Pancreas (tissue), 10 donors: ENCODE data around the gene SAMD13. TPM values are rescaled to one million over a fixed set of nuclear protein-coding genes. Genes with fewer than 3 reads are reported as not detected.
A peak's percentile ranks its signal among the peaks of the same experiment; 100 is the strongest.

Source experiments
- ATAC-seq, 4 donors: fragments of 200-7000 bp; cut with Tn5 transposase; one replicate each; pipeline versions ENCODE4 v1.8.0 to v1.9.1; 2020; ENCODE audit warnings: mild to moderate bottlenecking in 4 of 4, moderate library complexity in 4 of 4
- DNase-seq, 6 donors: peaks; one replicate each; pipeline ENCODE4 v3.0.0-alpha.2; 2020
- FAIRE-seq: peaks from 2 replicates; lab custom pipeline; 2012; peaks lifted over from hg19 to GRCh38; lab: Jason Lieb, UNC
- H3K27ac ChIP-seq, 4 donors: fragments of 200-600 bp; sonication (generic); 1 replicate in 3 of 4; 2 replicates in 1 of 4; pipeline versions ENCODE4 v1.5.0 to v1.8.0; 2020
- H3K27me3 ChIP-seq, 4 donors: fragments of 200-600 bp; one replicate each; pipeline ENCODE4 v1.8.0; 2021
- H3K36me3 ChIP-seq, 3 donors: fragments of 200-600 bp; sonication (generic) in 1 of 3; one replicate each; pipeline versions ENCODE4 v1.5.0 to v1.8.0; 2020 to 2021
- H3K4me1 ChIP-seq, 3 donors: fragments of 200-600 bp; one replicate each; pipeline ENCODE4 v1.8.0; 2021
- H3K4me3 ChIP-seq, 4 donors: fragments of 200-600 bp; sonication (generic) in 2 of 4; one replicate each; pipeline versions ENCODE4 v1.5.0 to v1.8.0; 2020 to 2021
- H3K9me3 ChIP-seq, 4 donors: fragments of 200-600 bp; one replicate each; pipeline ENCODE4 v1.8.0; 2021
- WGBS, 2 donors: extraction: QIAGEN DNeasy Blood & Tissue Kit; methylation state at CpG; one replicate each; pipeline ENCODE4 v1.1.7; 2013; 5-methylcytosine and 5-hydroxymethylcytosine counted together
- intact Hi-C, 3 donors: fragments of 100-400 bp; cut with DNase I; formaldehyde crosslinking; loops; one replicate each; pipeline versions ENCODE4 v1.11.1 to v1.14.2; 2022
- polyA plus RNA-seq, 2 donors: library from polyadenylated mRNA; stranded (reverse); fragments of 200-250 nt; gene quantifications; one replicate each; pipeline ENCODE4 v1.2.3, GENCODE V29; 2013
- total RNA-seq, 6 donors: library from RNA; stranded (reverse); fragmentation: NEBNext Ultra II Directional in 4 of 6; extraction: Animal tissue kit (Norgen Biotek cat#: 25700) in 4 of 6; gene quantifications; one replicate each; pipeline versions ENCODE4 v1.2.1 to v1.2.4, GENCODE V29; 2021 to 2023
- TF ChIP-seq, protein P1 (sequence below), 4 donors: fragments of 200-600 bp; sonication (generic) in 3 of 4; IDR thresholded peaks; one replicate each; pipeline versions ENCODE4 v1.5.0 to v1.8.0; 2021; ENCODE audit warnings: antibody characterized with exemption in 4 of 4
- donor health status: healthy with polysubstance abuse.
- donor health status: DM: no; HTN: no; CAD: no; lungs with moderate emphysema.
- donor health status: DM: no; HTN: no; CAD: no.
- donor health status: control.
- donor health status: control.
- donor health status: Bipolar disorder and iron deficiency.
- donor health status: DM: yes; HTN: yes; CAD: no.
- donor health status: DM: no; HTN: no; CAD: no.
- donor health status: DM: no; HTN: no; CAD: no.
- donor health status: DM: yes; HTN: yes; CAD: no.

Gene SAMD13
- total and polyA plus RNA-seq, 8 donors, result 0.57 to 2.6 (median 0.67) TPM

GRCh38 chr1:84277343-84278059 is 24.0 kb upstream of the SAMD13 start:
- intact Hi-C loops, result no loop called here
- H3K9me3 ChIP-seq, result no peaks in the 10 kb centered on the region
- FAIRE-seq, result peak; percentile 23
- peaks cover 3 to 16% (median 6%) of the 10 kb centered on the region in 3 donors for H3K4me1 ChIP-seq
- ATAC-seq, result no peak
- no peak for DNase-seq
- H3K4me3 ChIP-seq, result no peak overlapping the region
- 96 to 100% methylated on average over 1 of the region's 1 CpG for WGBS, 2 donors
- no peaks in the 10 kb centered on the region for H3K27me3 ChIP-seq
- H3K27ac ChIP-seq, result no peak overlapping the region
- TF ChIP-seq, protein P1, sequence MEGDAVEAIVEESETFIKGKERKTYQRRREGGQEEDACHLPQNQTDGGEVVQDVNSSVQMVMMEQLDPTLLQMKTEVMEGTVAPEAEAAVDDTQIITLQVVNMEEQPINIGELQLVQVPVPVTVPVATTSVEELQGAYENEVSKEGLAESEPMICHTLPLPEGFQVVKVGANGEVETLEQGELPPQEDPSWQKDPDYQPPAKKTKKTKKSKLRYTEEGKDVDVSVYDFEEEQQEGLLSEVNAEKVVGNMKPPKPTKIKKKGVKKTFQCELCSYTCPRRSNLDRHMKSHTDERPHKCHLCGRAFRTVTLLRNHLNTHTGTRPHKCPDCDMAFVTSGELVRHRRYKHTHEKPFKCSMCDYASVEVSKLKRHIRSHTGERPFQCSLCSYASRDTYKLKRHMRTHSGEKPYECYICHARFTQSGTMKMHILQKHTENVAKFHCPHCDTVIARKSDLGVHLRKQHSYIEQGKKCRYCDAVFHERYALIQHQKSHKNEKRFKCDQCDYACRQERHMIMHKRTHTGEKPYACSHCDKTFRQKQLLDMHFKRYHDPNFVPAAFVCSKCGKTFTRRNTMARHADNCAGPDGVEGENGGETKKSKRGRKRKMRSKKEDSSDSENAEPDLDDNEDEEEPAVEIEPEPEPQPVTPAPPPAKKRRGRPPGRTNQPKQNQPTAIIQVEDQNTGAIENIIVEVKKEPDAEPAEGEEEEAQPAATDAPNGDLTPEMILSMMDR (IDR thresholded peaks at IDR 0.05), result no peak
- no peaks in the 10 kb centered on the region for H3K36me3 ChIP-seq

DNA sequence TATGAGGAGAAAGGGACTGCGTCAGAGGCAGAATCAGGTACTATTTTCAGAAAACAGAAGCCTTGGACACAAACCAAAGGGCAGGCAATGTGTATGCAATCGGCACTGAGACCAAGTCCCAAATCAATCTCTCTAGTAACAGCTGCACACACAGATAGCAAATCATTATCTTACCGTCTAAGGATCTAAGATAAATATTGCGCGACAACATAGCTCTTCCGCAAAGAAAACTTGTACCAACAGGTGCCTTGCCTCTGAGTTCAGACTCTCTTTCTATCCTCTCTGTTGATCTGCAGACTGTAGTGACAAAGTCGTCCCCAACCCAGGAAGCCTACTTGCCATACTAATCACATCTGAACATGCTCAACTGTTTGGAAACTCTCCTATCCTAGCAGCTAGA is 22.6 kb upstream of the SAMD13 start:
- H3K36me3 ChIP-seq, result no peaks in the 10 kb centered on the region
- no peaks in the 10 kb centered on the region for H3K9me3 ChIP-seq
- DNase-seq (no peak), ATAC-seq (peak; percentile 56 to 73 (median 70)), FAIRE-seq (no peak)
- H3K4me3 ChIP-seq, result no peak overlapping the region
- H3K4me1 ChIP-seq, result peaks cover 0 to 9% (median 0%) of the 10 kb centered on the region in 3 donors
- WGBS, 2 donors, result 16 to 19% methylated on average over 7 of the region's 7 CpGs
- TF ChIP-seq, protein P1 (IDR thresholded peaks at IDR 0.05), result no peak
- intact Hi-C loops, result no loop called here
- H3K27ac ChIP-seq, result peak overlapping the region in 2 of 4 donors; percentile 2 to 24
- H3K27me3 ChIP-seq, result no peaks in the 10 kb centered on the region

GRCh38 chr1:84280912-84281311 is 20.6 kb upstream of the SAMD13 start:
- no peak for ATAC-seq

GRCh38 chr1:84282780-84283333 is 18.7 kb upstream of the SAMD13 start:
- TF ChIP-seq, protein P1 (IDR thresholded peaks at IDR 0.05), result no peak
- no peak for ATAC-seq
- no peaks in the 10 kb centered on the region for H3K36me3 ChIP-seq
- no peak overlapping the region for H3K4me3 ChIP-seq
- H3K27me3 ChIP-seq, result no peaks in the 10 kb centered on the region
- 96 to 100% methylated on average over 1 of the region's 1 CpG for WGBS, 2 donors
- no peak for FAIRE-seq
- H3K4me1 ChIP-seq, result peaks cover 0 to 7% (median 0%) of the 10 kb centered on the region in 3 donors
- no peak for DNase-seq
- intact Hi-C loops, result no loop called here
- no peak overlapping the region for H3K27ac ChIP-seq
- H3K9me3 ChIP-seq, result peaks cover 0 to 3% (median 0%) of the 10 kb centered on the region in 4 donors

More at GRCh38 chr1:84280912-84281311, 20.6 kb upstream of the SAMD13 start:
- FAIRE-seq (no peak), DNase-seq (no peak)
- H3K27me3 ChIP-seq, result no peaks in the 10 kb centered on the region
- intact Hi-C loops, result no loop called here
- TF ChIP-seq, protein P1 (IDR thresholded peaks at IDR 0.05), result no peak
- no peak overlapping the region for H3K4me3 ChIP-seq
- H3K27ac ChIP-seq, result no peak overlapping the region
- no peaks in the 10 kb centered on the region for H3K36me3 ChIP-seq
- H3K9me3 ChIP-seq, result no peaks in the 10 kb centered on the region
- peaks cover 0 to 9% (median 0%) of the 10 kb centered on the region in 3 donors for H3K4me1 ChIP-seq

GRCh38 chr1:84283381-84283780 is 18.1 kb upstream of the SAMD13 start:
- FAIRE-seq (no peak), DNase-seq (no peak), ATAC-seq (no peak)
- WGBS, 2 donors, result 68 to 80% methylated on average over 1 of the region's 1 CpG
- intact Hi-C loops, result no loop called here
- peaks cover 0 to 3% (median 0%) of the 10 kb centered on the region in 4 donors for H3K9me3 ChIP-seq
- no peak overlapping the region for H3K4me3 ChIP-seq
- TF ChIP-seq, protein P1 (IDR thresholded peaks at IDR 0.05), result no peak
- no peaks in the 10 kb centered on the region for H3K36me3 ChIP-seq
- H3K4me1 ChIP-seq, result peaks cover 0 to 2% (median 0%) of the 10 kb centered on the region in 3 donors
- no peaks in the 10 kb centered on the region for H3K27me3 ChIP-seq
- H3K27ac ChIP-seq, result no peak overlapping the region
